HepG2 (cell line): ENCODE data around the gene THAP2. TPM values are rescaled to one million over a fixed set of nuclear protein-coding genes. Genes with fewer than 3 reads are reported as not detected.

Source experiments
- ATAD3A ChIP-seq: sonication (generic); formaldehyde crosslinking; IDR thresholded peaks from 2 replicates; pipeline ENCODE4 v1.4.0; 2020; ENCODE audit warnings: missing genetic modification reagents
- ATF1 ChIP-seq: IDR thresholded peaks from 2 replicates; pipeline ENCODE4 v1.6.1; 2016; ENCODE audit warnings: mild to moderate bottlenecking, control low read depth
- ATF7 ChIP-seq, 2 experiments: fragments of 450-650 bp in 1 of 2; sonication (generic) in 1 of 2; formaldehyde crosslinking in 1 of 2; IDR thresholded peaks; 2 replicates each; pipeline versions ENCODE4 v1.4.0 to v1.6.1; 2016 to 2020; ENCODE audit warnings: antibody characterized with exemption in 1 of 2, mild to moderate bottlenecking in 1 of 2, missing genetic modification reagents in 1 of 2
- CENPT ChIP-seq: sonication (generic); formaldehyde crosslinking; IDR thresholded peaks from 2 replicates; pipeline ENCODE4 v1.8.0; 2022; ENCODE audit warnings: low read depth, mild to moderate bottlenecking, moderate library complexity, missing genetic modification reagents
- EED ChIP-seq: sonication (generic); formaldehyde crosslinking; IDR thresholded peaks from 2 replicates; pipeline ENCODE4 v1.5.0; 2020; ENCODE audit warnings: mild to moderate bottlenecking, missing genetic modification reagents
- KDM5A ChIP-seq: fragments of 200-600 bp; sonication (generic); IDR thresholded peaks from 2 replicates; pipeline ENCODE4 v1.7.0; 2018; ENCODE audit warnings: antibody characterized with exemption, mild to moderate bottlenecking, low read length, borderline replicate concordance
- MIXL1 ChIP-seq: IDR thresholded peaks from 2 replicates; pipeline ENCODE4 v1.6.1; 2016
- MLXIP ChIP-seq: sonication (generic); formaldehyde crosslinking; IDR thresholded peaks from 2 replicates; pipeline ENCODE4 v1.9.0; 2021; ENCODE audit warnings: missing genetic modification reagents, borderline replicate concordance
- NAIF1 ChIP-seq: sonication (generic); formaldehyde crosslinking; IDR thresholded peaks from 2 replicates; pipeline ENCODE4 v1.5.0; 2020; ENCODE audit warnings: mild to moderate bottlenecking, missing genetic modification reagents, borderline replicate concordance
- SRF ChIP-seq: IDR thresholded peaks from 2 replicates; pipeline ENCODE4 v1.6.1; 2011; ENCODE audit warnings: mild to moderate bottlenecking, low read depth, low read length, moderate library complexity
- SRY ChIP-seq: sonication (generic); formaldehyde crosslinking; IDR thresholded peaks from 2 replicates; pipeline ENCODE4 v1.8.0; 2022; ENCODE audit warnings: mild to moderate bottlenecking, missing genetic modification reagents
- TOE1 ChIP-seq: sonication (generic); formaldehyde crosslinking; IDR thresholded peaks from 2 replicates; pipeline ENCODE4 v1.4.0; 2020; ENCODE audit warnings: mild to moderate bottlenecking, missing genetic modification reagents
- ZBTB34 ChIP-seq: sonication (generic); formaldehyde crosslinking; IDR thresholded peaks from 2 replicates; pipeline ENCODE4 v1.8.0; 2022; ENCODE audit warnings: mild to moderate bottlenecking, missing genetic modification reagents
- ZBTB38 ChIP-seq: sonication (generic); formaldehyde crosslinking; IDR thresholded peaks from 2 replicates; pipeline ENCODE4 v1.5.1; 2020; ENCODE audit warnings: mild to moderate bottlenecking, missing genetic modification reagents
- ZBTB8A ChIP-seq: sonication (generic); formaldehyde crosslinking; IDR thresholded peaks from 2 replicates; pipeline ENCODE4 v1.4.0; 2020; ENCODE audit warnings: mild to moderate bottlenecking, low read depth, missing genetic modification reagents, borderline replicate concordance
- ZFP41 ChIP-seq: sonication (generic); formaldehyde crosslinking; IDR thresholded peaks from 2 replicates; pipeline ENCODE4 v1.4.0; 2020; ENCODE audit warnings: mild to moderate bottlenecking, missing genetic modification reagents, borderline replicate concordance
- ZKSCAN1 ChIP-seq: fragments of 150-350 bp; IDR thresholded peaks from 2 replicates; pipeline ENCODE4 v1.6.1; 2014; ENCODE audit warnings: low read length
- ZNF605 ChIP-seq: sonication (generic); formaldehyde crosslinking; IDR thresholded peaks from 2 replicates; pipeline ENCODE4 v1.8.0; 2022; ENCODE audit warnings: mild to moderate bottlenecking, missing genetic modification reagents
- ZNF770 ChIP-seq: sonication (generic); formaldehyde crosslinking; IDR thresholded peaks from 2 replicates; pipeline ENCODE4 v1.5.0; 2020; ENCODE audit warnings: mild to moderate bottlenecking, missing genetic modification reagents
- ZNF780A ChIP-seq: sonication (generic); formaldehyde crosslinking; IDR thresholded peaks from 2 replicates; pipeline ENCODE4 v1.8.0; 2022; ENCODE audit warnings: mild to moderate bottlenecking, missing genetic modification reagents, moderate library complexity
- ZNF782 ChIP-seq: sonication (generic); formaldehyde crosslinking; IDR thresholded peaks from 2 replicates; pipeline ENCODE4 v1.4.0; 2020; ENCODE audit warnings: missing genetic modification reagents, mild to moderate bottlenecking, borderline replicate concordance
- ZNF816 ChIP-seq: sonication (generic); formaldehyde crosslinking; IDR thresholded peaks from 2 replicates; pipeline ENCODE4 v1.8.0; 2022; ENCODE audit warnings: missing genetic modification reagents, mild to moderate bottlenecking, borderline replicate concordance
- polyA plus RNA-seq, 8 experiments: library from polyadenylated mRNA; depleted of rRNA in 3 of 8; stranded (reverse) in 7 of 8; unstranded in 1 of 8; fragments of >200 nt; fragmentation: Illumina TruSeq in 4 of 8; extraction: Trizol in 4 of 8; gene quantifications; 2 replicates each; pipeline versions ENCODE4 v1.2.1 to v1.2.3, GENCODE V29; 2011 to 2016; ENCODE audit warnings: low read depth in 4 of 8, missing spikeins in 1 of 8, mixed read lengths in 1 of 8; ENCODE audit not compliant: insufficient read depth in 1 of 8
- total RNA-seq, 5 experiments: library from RNA; depleted of rRNA; stranded (reverse); fragments of >200 nt; fragmentation: Illumina TruSeq; extraction: Trizol; gene quantifications; 2 replicates each; pipeline ENCODE4 v1.2.3, GENCODE V29; 2016; ENCODE audit warnings: low read depth in 1 of 5

THAP2 gene
- total and polyA plus RNA-seq, 2 of the 13 experiments (the other 11 are each of a cell fraction or from before 2014, with no cell fraction given), result 5.2 to 6.2 TPM

GRCh38 chr12:71663561-71664410 is at the start of gene THAP2, which contains the start of gene ZFC3H1 (continued):
- no peak for TF ChIP-seq MLXIP (CRISPR knock-in tag)
- no peak for TF ChIP-seq ATF7 (IDR thresholded peaks at IDR 0.05)
- TF ChIP-seq ATF7 (CRISPR knock-in tag; IDR thresholded peaks at IDR 0.05), result 0 out of 2 replicates have a peak, but pooled peaks have one; percentile 68
- no peak for TF ChIP-seq SRY (CRISPR knock-in tag)
- peak; percentile 95 for TF ChIP-seq ATF1
- TF ChIP-seq ZKSCAN1, result no peak
- TF ChIP-seq ZFP41, result no peak
- no peak for TF ChIP-seq SRF
- TF ChIP-seq NAIF1 (CRISPR knock-in tag), result 0 out of 2 replicates have a peak, but pooled peaks have one; percentile 42
- TF ChIP-seq ZNF782 (CRISPR knock-in tag), result no peak
- peak; percentile 75; the same call in 1 of the 2 replicates for TF ChIP-seq MIXL1 (CRISPR knock-in tag)
- TF ChIP-seq ZBTB34, result no peak
- TF ChIP-seq ZNF770 (CRISPR knock-in tag), result peak; percentile 49
- peak; percentile 81; the same call in 1 of the 2 replicates for TF ChIP-seq KDM5A
- 0 out of 2 replicates have a peak, but pooled peaks have one; percentile 37 for TF ChIP-seq TOE1 (CRISPR knock-in tag)
- no peak for TF ChIP-seq ATAD3A (CRISPR knock-in tag)
- no peak for TF ChIP-seq EED (CRISPR knock-in tag)
- peak; percentile 42; the same call in 1 of the 2 replicates for TF ChIP-seq ZNF605
- no peak; the same call in 1 of the 2 replicates for TF ChIP-seq ZBTB38 (CRISPR knock-in tag)
- no peak for TF ChIP-seq CENPT
- TF ChIP-seq ZBTB8A, result 0 out of 2 replicates have a peak, but pooled peaks have one; percentile 7
- no peak for TF ChIP-seq ZNF816 (CRISPR knock-in tag)
- TF ChIP-seq ZNF780A (CRISPR knock-in tag), result no peak
